ENCODE data around the gene DLGAP4. TPM values are rescaled to one million over a fixed set of nuclear protein-coding genes. Genes with fewer than 3 reads are reported as not detected.

Gene DLGAP4
- total RNA-seq, 1 donor from 2014 or later: 172 TPM

- H3K4me3 Mint-ChIP-seq (ENCODE audit: unreplicated experiment): no peak overlapping the region
- peaks cover 3% of the 10 kb centered on the region for H3K4me1 Mint-ChIP-seq (ENCODE audit: unreplicated experiment)
- H3K9me3 Mint-ChIP-seq (ENCODE audit: unreplicated experiment): no peaks in the 10 kb centered on the region
- H3K27ac Mint-ChIP-seq (ENCODE audit: unreplicated experiment): no peak overlapping the region
- H3K27me3 Mint-ChIP-seq (ENCODE audit: unreplicated experiment): no peaks in the 10 kb centered on the region
- H3K36me3 Mint-ChIP-seq (ENCODE audit: low read depth, unreplicated experiment): no peaks in the 10 kb centered on the region
- TF ChIP-seq CTCF (IDR thresholded peaks at IDR 0.05; ENCODE audit: unreplicated experiment): no peak
- no peak for DNase-seq (ENCODE audit: low spot score)
Observed at GRCh38 chr20:36415475-36416002, 109.4 kb downstream of the DLGAP4 start.

DNA sequence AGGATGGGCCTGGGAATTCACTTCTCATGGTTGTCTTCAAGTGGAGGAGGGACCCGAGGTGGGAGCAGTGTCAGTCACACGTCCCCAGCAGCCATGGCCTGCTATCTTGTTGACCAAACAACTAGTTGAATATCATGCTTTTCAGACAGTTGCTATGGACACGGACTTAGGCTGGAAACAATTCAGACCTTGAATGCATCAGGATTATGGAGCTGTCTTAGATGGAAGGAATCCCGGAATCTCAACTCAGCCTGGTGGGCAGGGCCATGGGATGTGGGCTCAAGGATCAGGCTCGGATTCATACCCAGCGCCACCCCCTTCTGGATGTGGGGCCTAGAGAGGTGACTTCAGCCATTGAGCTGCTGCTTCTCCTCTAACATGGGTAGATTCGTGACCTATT lies 112.6 kb downstream of the DLGAP4 start:
- Mint-ChIP-seq H3K27me3 (ENCODE audit: unreplicated experiment) (peaks cover 2% of the 10 kb centered on the region), H3K4me1 (ENCODE audit: unreplicated experiment) (peaks cover 7% of the 10 kb centered on the region), H3K9me3 (ENCODE audit: unreplicated experiment) (no peaks in the 10 kb centered on the region), H3K36me3 (ENCODE audit: low read depth, unreplicated experiment) (no peaks in the 10 kb centered on the region), H3K27ac (ENCODE audit: unreplicated experiment) (no peak overlapping the region), H3K4me3 (ENCODE audit: unreplicated experiment) (no peak overlapping the region)
- TF ChIP-seq CTCF (IDR thresholded peaks at IDR 0.05; ENCODE audit: unreplicated experiment): no peak
- DNase-seq (ENCODE audit: low spot score): no peak

DNA sequence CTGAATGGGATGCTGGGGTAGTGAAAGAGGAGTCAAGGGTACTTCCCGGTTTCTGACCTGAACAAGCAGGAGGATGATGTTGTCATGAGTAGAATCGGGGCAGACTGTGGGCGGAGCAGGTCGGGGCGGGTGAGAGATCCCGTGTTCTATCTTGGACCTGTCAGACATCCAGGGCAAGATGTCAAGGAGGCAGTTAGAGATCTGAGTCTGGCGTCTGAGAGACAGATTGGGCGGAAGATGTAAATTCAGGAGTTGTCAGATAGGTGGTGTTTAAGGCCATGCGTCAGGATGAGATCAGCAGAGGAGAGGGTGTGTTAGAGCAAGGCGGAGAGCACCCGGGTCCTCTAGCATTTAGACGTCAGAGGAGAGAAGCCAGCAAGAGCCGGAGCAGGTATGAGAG lies 115.5 kb downstream of the DLGAP4 start:
- no peaks in the 10 kb centered on the region for H3K36me3 Mint-ChIP-seq (ENCODE audit: low read depth, unreplicated experiment)

GRCh38 chr20:36424314-36424713 lies 118.2 kb downstream of the DLGAP4 start:
- no peaks in the 10 kb centered on the region for H3K9me3 Mint-ChIP-seq (ENCODE audit: unreplicated experiment)
- DNase-seq (ENCODE audit: low spot score): no peak
- H3K27me3 Mint-ChIP-seq (ENCODE audit: unreplicated experiment): peaks cover 2% of the 10 kb centered on the region
- peak overlapping the region; percentile 24 for H3K27ac Mint-ChIP-seq (ENCODE audit: unreplicated experiment)
- no peak overlapping the region for H3K4me3 Mint-ChIP-seq (ENCODE audit: unreplicated experiment)
- peaks cover 10% of the 10 kb centered on the region for H3K4me1 Mint-ChIP-seq (ENCODE audit: unreplicated experiment)
- H3K36me3 Mint-ChIP-seq (ENCODE audit: low read depth, unreplicated experiment): no peaks in the 10 kb centered on the region
- no peak for TF ChIP-seq CTCF (IDR thresholded peaks at IDR 0.05; ENCODE audit: unreplicated experiment)

More for the DNA sequence above, 115.5 kb downstream of the DLGAP4 start:
- no peak overlapping the region for H3K27ac Mint-ChIP-seq (ENCODE audit: unreplicated experiment)
- H3K4me1 Mint-ChIP-seq (ENCODE audit: unreplicated experiment): peaks cover 10% of the 10 kb centered on the region
- TF ChIP-seq CTCF (IDR thresholded peaks at IDR 0.05; ENCODE audit: unreplicated experiment): no peak
- no peak for DNase-seq (ENCODE audit: low spot score)
- peaks cover 2% of the 10 kb centered on the region for H3K27me3 Mint-ChIP-seq (ENCODE audit: unreplicated experiment)
- H3K9me3 Mint-ChIP-seq (ENCODE audit: unreplicated experiment): no peaks in the 10 kb centered on the region
- no peak overlapping the region for H3K4me3 Mint-ChIP-seq (ENCODE audit: unreplicated experiment)

DNA sequence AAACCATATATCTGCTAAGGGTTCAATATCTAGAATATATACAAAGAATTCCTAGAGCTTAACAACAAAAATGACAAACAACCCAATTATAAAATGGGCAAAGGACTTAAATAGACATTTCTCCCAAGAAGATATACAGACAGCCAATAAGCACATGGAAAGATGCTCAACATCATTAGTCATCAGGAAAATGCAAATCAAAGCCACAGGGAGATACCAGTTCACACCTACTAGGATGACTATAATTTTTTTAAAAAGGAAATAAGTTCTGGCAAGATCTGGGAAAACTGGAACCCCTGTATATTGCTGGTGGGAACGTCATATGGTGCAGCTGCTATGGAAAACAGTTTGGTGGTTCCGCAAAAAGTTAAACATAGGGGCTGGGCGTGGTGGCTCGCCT lies 119.0 kb downstream of the DLGAP4 start:
- Mint-ChIP-seq H3K27me3 (ENCODE audit: unreplicated experiment) (peaks cover 4% of the 10 kb centered on the region), H3K27ac (ENCODE audit: unreplicated experiment) (no peak overlapping the region), H3K36me3 (ENCODE audit: low read depth, unreplicated experiment) (no peaks in the 10 kb centered on the region), H3K4me3 (ENCODE audit: unreplicated experiment) (no peak overlapping the region), H3K4me1 (ENCODE audit: unreplicated experiment) (peaks cover 8% of the 10 kb centered on the region), H3K9me3 (ENCODE audit: unreplicated experiment) (no peaks in the 10 kb centered on the region)
- TF ChIP-seq CTCF (IDR thresholded peaks at IDR 0.05; ENCODE audit: unreplicated experiment): no peak
- DNase-seq (ENCODE audit: low spot score): no peak

Measured in endothelial cell (in vitro differentiated cells).